B cell (primary cell): ENCODE measurements around the gene OPHN1.

Source experiments
- EZH2 ChIP-seq: IDR thresholded peaks from 2 replicates; pipeline ENCODE4 v1.6.1; 2012; ENCODE audit warnings: borderline replicate concordance, low read depth, mild to moderate bottlenecking, moderate library complexity, low read length; ENCODE audit not compliant: insufficient read depth, poor library complexity, severe bottlenecking
- TF ChIP-seq, protein P1 (sequence below): fragments of 200-600 bp; IDR thresholded peaks from one replicate; pipeline ENCODE4 v1.8.0; 2022; ENCODE audit warnings: antibody characterized with exemption, mild to moderate bottlenecking

DNA sequence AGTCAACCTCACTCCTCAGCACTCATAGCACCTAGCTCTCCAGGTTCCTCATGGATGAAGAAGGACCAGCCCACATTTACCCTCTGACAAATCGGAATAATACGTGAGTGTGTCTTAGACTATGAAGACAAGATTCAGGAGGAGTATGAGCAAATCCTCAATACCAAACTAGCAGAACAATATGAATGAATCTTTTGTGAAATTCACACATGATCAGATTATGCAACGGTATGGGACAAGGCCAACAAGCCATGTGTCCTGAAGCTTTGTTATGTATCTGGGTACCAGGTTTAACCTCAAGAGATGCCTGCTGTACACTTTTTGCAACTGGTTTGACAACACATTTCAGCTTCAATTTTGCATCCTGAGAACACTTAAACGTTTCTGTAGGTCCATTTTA lies 300.1 kb downstream of the OPHN1 start:
- TF ChIP-seq, protein P1, sequence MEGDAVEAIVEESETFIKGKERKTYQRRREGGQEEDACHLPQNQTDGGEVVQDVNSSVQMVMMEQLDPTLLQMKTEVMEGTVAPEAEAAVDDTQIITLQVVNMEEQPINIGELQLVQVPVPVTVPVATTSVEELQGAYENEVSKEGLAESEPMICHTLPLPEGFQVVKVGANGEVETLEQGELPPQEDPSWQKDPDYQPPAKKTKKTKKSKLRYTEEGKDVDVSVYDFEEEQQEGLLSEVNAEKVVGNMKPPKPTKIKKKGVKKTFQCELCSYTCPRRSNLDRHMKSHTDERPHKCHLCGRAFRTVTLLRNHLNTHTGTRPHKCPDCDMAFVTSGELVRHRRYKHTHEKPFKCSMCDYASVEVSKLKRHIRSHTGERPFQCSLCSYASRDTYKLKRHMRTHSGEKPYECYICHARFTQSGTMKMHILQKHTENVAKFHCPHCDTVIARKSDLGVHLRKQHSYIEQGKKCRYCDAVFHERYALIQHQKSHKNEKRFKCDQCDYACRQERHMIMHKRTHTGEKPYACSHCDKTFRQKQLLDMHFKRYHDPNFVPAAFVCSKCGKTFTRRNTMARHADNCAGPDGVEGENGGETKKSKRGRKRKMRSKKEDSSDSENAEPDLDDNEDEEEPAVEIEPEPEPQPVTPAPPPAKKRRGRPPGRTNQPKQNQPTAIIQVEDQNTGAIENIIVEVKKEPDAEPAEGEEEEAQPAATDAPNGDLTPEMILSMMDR = no peak
- no peak for TF ChIP-seq EZH2
